Thymus (tissue), 11 donors: Measurements from ENCODE around the gene FAM151A. TPM values are rescaled to one million over a fixed set of nuclear protein-coding genes. Genes with fewer than 3 reads are reported as not detected.

Experiments used
- DNase-seq, 9 donors: peaks; one replicate each; pipeline ENCODE4 v3.0.0-alpha.2; 2013; ENCODE audit warnings: low spot score in 9 of 9, low read depth in 6 of 9, missing footprints in 1 of 9
- H3K27ac ChIP-seq, 2 donors: one replicate each; pipeline ENCODE4 v1.5.1; 2013; ENCODE audit warnings: control low read depth in 1 of 2, low read depth in 1 of 2, low read length in 1 of 2, mild to moderate bottlenecking in 1 of 2, moderate library complexity in 1 of 2
- H3K27me3 ChIP-seq, 2 donors: one replicate each; pipeline ENCODE4 v1.5.1; 2013; ENCODE audit warnings: low read length in 1 of 2; ENCODE audit not compliant: control insufficient read depth in 2 of 2, insufficient read depth in 1 of 2
- H3K36me3 ChIP-seq, 2 donors: one replicate each; pipeline ENCODE4 v1.5.1; 2013; ENCODE audit warnings: low read length in 1 of 2, mild to moderate bottlenecking in 1 of 2, moderate library complexity in 1 of 2; ENCODE audit not compliant: control insufficient read depth in 2 of 2, insufficient read depth in 2 of 2
- H3K4me1 ChIP-seq, 2 donors: one replicate each; pipeline ENCODE4 v1.5.1; 2013; ENCODE audit warnings: low read length in 2 of 2; ENCODE audit not compliant: control insufficient read depth in 2 of 2, insufficient read depth in 2 of 2
- H3K4me3 ChIP-seq, 2 donors: one replicate each; pipeline ENCODE4 v1.5.1; 2013; ENCODE audit warnings: low read length in 2 of 2, control low read depth in 1 of 2, mild to moderate bottlenecking in 1 of 2
- H3K9me3 ChIP-seq, 2 donors: one replicate each; pipeline ENCODE4 v1.5.1; 2013; ENCODE audit warnings: low read length in 1 of 2, mild to moderate bottlenecking in 1 of 2; ENCODE audit not compliant: control insufficient read depth in 2 of 2, insufficient read depth in 1 of 2
- WGBS: extraction: QIAGEN DNeasy Blood & Tissue Kit; methylation state at CpG from one replicate; pipeline ENCODE4 v1.1.7; 2013; 5-methylcytosine and 5-hydroxymethylcytosine counted together
- polyA plus RNA-seq: library from polyadenylated mRNA; stranded (reverse); fragments of 200-250 nt; gene quantifications from one replicate; pipeline ENCODE4 v1.2.3, GENCODE V29; 2013
- total RNA-seq: library from RNA; stranded (reverse); fragments of 120-200 nt; gene quantifications from one replicate; pipeline ENCODE4 v1.2.4, GENCODE V29; 2013
- donor health status: healthy.

FAM151A gene
- total and polyA plus RNA-seq, 2 donors: 0.47 to 1.6 TPM

- peaks cover 25 to 33% of the 10 kb centered on the region in 2 donors for H3K4me1 ChIP-seq
- H3K9me3 ChIP-seq: no peaks in the 10 kb centered on the region
- H3K27me3 ChIP-seq: no peaks in the 10 kb centered on the region
- no peak for DNase-seq
- no peak overlapping the region for H3K27ac ChIP-seq
- H3K4me3 ChIP-seq: no peak overlapping the region
- no peaks in the 10 kb centered on the region for H3K36me3 ChIP-seq
- WGBS: 98% methylated on average over 13 of the region's 13 CpGs
These were observed 16.4 kb downstream of the FAM151A start for GRCh38 chr1:54606990-54607325.

GRCh38 chr1:54606096-54606989, 17.0 kb downstream of the FAM151A start:
- WGBS: 74% methylated on average over 9 of the region's 9 CpGs
- peak in 1 of 9 donors; percentile 35 for DNase-seq

GRCh38 chr1:54604572-54605370, 18.6 kb downstream of the FAM151A start:
- Histone ChIP-seq H3K9me3 (no peaks in the 10 kb centered on the region), H3K4me3 (no peak overlapping the region), H3K27me3 (no peaks in the 10 kb centered on the region), H3K36me3 (no peaks in the 10 kb centered on the region), H3K4me1 (peaks cover 25 to 33% of the 10 kb centered on the region in 2 donors), H3K27ac (peak overlapping the region; percentile 38 to 47)
- 45% methylated on average over 13 of the region's 13 CpGs for WGBS
- DNase-seq: peak; percentile 32 to 88 (median 68)

More at GRCh38 chr1:54606096-54606989, 17.0 kb downstream of the FAM151A start:
- Histone ChIP-seq H3K4me1 (peaks cover 25 to 33% of the 10 kb centered on the region in 2 donors), H3K9me3 (no peaks in the 10 kb centered on the region), H3K27me3 (no peaks in the 10 kb centered on the region), H3K4me3 (no peak overlapping the region), H3K36me3 (no peaks in the 10 kb centered on the region), H3K27ac (no peak overlapping the region)

GRCh38 chr1:54604051-54604450, 19.3 kb downstream of the FAM151A start:
- Histone ChIP-seq H3K4me3 (no peak overlapping the region), H3K36me3 (no peaks in the 10 kb centered on the region), H3K9me3 (no peaks in the 10 kb centered on the region), H3K27ac (peak overlapping the region; percentile 38 to 47), H3K27me3 (no peaks in the 10 kb centered on the region), H3K4me1 (peaks cover 25 to 33% of the 10 kb centered on the region in 2 donors)
- peak in 1 of 9 donors; percentile 7 for DNase-seq
- WGBS: 60% methylated on average over 7 of the region's 7 CpGs

- no peaks in the 10 kb centered on the region for H3K9me3 ChIP-seq
- H3K27ac ChIP-seq: no peak overlapping the region
- peaks cover 25 to 33% of the 10 kb centered on the region in 2 donors for H3K4me1 ChIP-seq
- H3K36me3 ChIP-seq: no peaks in the 10 kb centered on the region
- no peak overlapping the region for H3K4me3 ChIP-seq
- 95% methylated on average over 6 of the region's 6 CpGs for WGBS
- no peak for DNase-seq
- H3K27me3 ChIP-seq: no peaks in the 10 kb centered on the region
These were observed 20.1 kb downstream of the FAM151A start for GRCh38 chr1:54603241-54603640.

GRCh38 chr1:54602554-54602953, 20.8 kb downstream of the FAM151A start:
- no peaks in the 10 kb centered on the region for H3K36me3 ChIP-seq
- H3K4me3 ChIP-seq: no peak overlapping the region
- no peaks in the 10 kb centered on the region for H3K9me3 ChIP-seq
- H3K27me3 ChIP-seq: no peaks in the 10 kb centered on the region
- no peak overlapping the region for H3K27ac ChIP-seq
- H3K4me1 ChIP-seq: peaks cover 25 to 33% of the 10 kb centered on the region in 2 donors
- DNase-seq: no peak
- 96% methylated on average over 18 of the region's 18 CpGs for WGBS

GRCh38 chr1:54601730-54602129, 21.6 kb downstream of the FAM151A start:
- no peaks in the 10 kb centered on the region for H3K9me3 ChIP-seq
- no peaks in the 10 kb centered on the region for H3K36me3 ChIP-seq
- peaks cover 25 to 31% of the 10 kb centered on the region in 2 donors for H3K4me1 ChIP-seq
- no peak for DNase-seq
- no peaks in the 10 kb centered on the region for H3K27me3 ChIP-seq
- 98% methylated on average over 10 of the region's 10 CpGs for WGBS
- H3K4me3 ChIP-seq: no peak overlapping the region
- H3K27ac ChIP-seq: no peak overlapping the region

- Histone ChIP-seq H3K4me1 (peaks cover 21 to 25% of the 10 kb centered on the region in 2 donors), H3K27ac (no peak overlapping the region), H3K27me3 (no peaks in the 10 kb centered on the region), H3K36me3 (no peaks in the 10 kb centered on the region), H3K9me3 (no peaks in the 10 kb centered on the region), H3K4me3 (no peak overlapping the region)
- 90% methylated on average over 21 of the region's 21 CpGs for WGBS
- DNase-seq: no peak
These were observed 22.2 kb downstream of the FAM151A start for GRCh38 chr1:54600947-54601721.
